ENCODE results near the gene TAGLN2. TPM values are rescaled to one million over a fixed set of nuclear protein-coding genes. Genes with fewer than 3 reads are reported as not detected.

Gene TAGLN2
- polyA plus RNA-seq, 2 donors = 309 to 366 TPM

DNA sequence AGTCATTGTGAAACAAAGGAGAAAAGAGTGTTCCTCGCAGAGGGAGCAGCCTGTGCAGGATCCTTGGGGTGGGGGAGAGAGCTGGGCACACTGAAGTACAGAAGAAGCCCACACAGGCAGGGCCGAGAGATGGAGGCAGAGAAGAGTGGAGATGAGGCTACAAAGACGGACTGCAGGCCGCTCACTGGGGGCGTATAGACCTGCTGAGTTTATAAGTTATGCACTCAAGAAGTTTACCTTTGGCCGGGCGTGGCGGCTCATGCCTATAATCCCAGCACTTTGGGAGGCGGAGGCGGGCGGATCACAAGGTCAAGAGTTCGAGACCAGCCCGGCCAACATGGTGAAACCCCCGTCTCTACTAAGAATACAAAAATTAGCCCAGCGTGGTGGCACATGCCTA is 36.3 kb upstream of the TAGLN2 start:
- peak overlapping the region; percentile 62 to 90 for H3K27ac ChIP-seq (ENCODE audit: low read depth in 2 of 2, low read length in 1 of 2)

DNA sequence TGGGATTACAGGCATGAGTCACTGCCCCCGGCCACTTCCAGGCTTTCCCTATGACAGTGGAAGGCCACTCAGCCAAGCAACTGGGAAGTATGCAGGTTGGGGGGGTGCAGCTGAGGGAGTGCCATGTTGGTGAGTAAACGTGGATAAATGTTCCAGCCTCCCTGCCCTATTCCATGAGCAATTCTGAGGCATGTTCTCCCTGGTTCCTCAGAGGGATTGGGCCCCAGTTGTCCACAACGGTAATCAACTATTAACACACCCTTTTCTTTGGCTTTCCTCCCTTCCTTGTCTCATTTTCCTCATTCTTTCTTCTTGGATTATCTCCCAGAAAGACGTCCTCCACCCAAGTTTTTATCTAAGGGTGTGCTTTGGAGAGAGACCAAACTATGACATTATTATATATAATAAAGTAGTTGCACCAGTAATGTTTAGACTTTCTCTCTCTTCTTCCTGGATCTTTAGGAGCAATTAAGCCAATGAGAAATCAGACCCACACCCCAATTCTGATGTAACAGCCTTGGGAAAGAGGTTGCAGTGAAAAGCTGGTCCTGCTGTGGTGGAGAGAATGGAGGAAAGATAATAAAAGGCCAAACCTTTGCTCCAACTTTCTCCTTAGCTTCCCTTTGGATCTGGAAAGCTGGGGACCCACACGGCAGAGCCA is 35.5 kb upstream of the TAGLN2 start:
- WGBS, 2 donors = 26 to 30% methylated on average over 5 of the region's 5 CpGs
- H3K27me3 ChIP-seq (ENCODE audit: control insufficient read depth in 1 of 2, insufficient read depth in 2 of 2, low read length in 2 of 2) = no peaks in the 10 kb centered on the region
- peaks cover 0 to 4% of the 10 kb centered on the region in 2 donors for H3K4me1 ChIP-seq (ENCODE audit: control insufficient read depth in 2 of 2, insufficient read depth in 2 of 2, low read length in 1 of 2)
- no peaks in the 10 kb centered on the region for H3K9me3 ChIP-seq (ENCODE audit: control insufficient read depth in 2 of 2, insufficient read depth in 1 of 2, low read depth in 1 of 2, low read length in 1 of 2)
- H3K36me3 ChIP-seq (ENCODE audit: control insufficient read depth in 2 of 2, insufficient read depth in 2 of 2, low read length in 1 of 2) = no peaks in the 10 kb centered on the region
- peak overlapping the region in 1 of 2 donors; percentile 35 for H3K4me3 ChIP-seq (ENCODE audit: low read depth in 1 of 2, low read length in 2 of 2)
- peak overlapping the region; percentile 62 to 90 for H3K27ac ChIP-seq (ENCODE audit: low read depth in 2 of 2, low read length in 1 of 2)

More for the DNA sequence above, 36.3 kb upstream of the TAGLN2 start:
- WGBS, 2 donors = 49 to 52% methylated on average over 15 of the region's 15 CpGs
- Histone ChIP-seq H3K4me3 (ENCODE audit: low read depth in 1 of 2, low read length in 2 of 2) (peak overlapping the region; percentile 3 to 35), H3K27me3 (ENCODE audit: control insufficient read depth in 1 of 2, insufficient read depth in 2 of 2, low read length in 2 of 2) (no peaks in the 10 kb centered on the region), H3K36me3 (ENCODE audit: control insufficient read depth in 2 of 2, insufficient read depth in 2 of 2, low read length in 1 of 2) (no peaks in the 10 kb centered on the region), H3K4me1 (ENCODE audit: control insufficient read depth in 2 of 2, insufficient read depth in 2 of 2, low read length in 1 of 2) (peaks cover 0 to 4% of the 10 kb centered on the region in 2 donors), H3K9me3 (ENCODE audit: control insufficient read depth in 2 of 2, insufficient read depth in 1 of 2, low read depth in 1 of 2, low read length in 1 of 2) (no peaks in the 10 kb centered on the region)

- whole genome bisulfite sequencing, 2 donors = 50 to 59% methylated on average over 4 of the region's 4 CpGs
- H3K27ac ChIP-seq (ENCODE audit: low read depth in 2 of 2, low read length in 1 of 2) = peak overlapping the region in 1 of 2 donors; percentile 74
Measured at GRCh38 chr1:159959451-159959850, 34.1 kb upstream of the TAGLN2 start.

DNA sequence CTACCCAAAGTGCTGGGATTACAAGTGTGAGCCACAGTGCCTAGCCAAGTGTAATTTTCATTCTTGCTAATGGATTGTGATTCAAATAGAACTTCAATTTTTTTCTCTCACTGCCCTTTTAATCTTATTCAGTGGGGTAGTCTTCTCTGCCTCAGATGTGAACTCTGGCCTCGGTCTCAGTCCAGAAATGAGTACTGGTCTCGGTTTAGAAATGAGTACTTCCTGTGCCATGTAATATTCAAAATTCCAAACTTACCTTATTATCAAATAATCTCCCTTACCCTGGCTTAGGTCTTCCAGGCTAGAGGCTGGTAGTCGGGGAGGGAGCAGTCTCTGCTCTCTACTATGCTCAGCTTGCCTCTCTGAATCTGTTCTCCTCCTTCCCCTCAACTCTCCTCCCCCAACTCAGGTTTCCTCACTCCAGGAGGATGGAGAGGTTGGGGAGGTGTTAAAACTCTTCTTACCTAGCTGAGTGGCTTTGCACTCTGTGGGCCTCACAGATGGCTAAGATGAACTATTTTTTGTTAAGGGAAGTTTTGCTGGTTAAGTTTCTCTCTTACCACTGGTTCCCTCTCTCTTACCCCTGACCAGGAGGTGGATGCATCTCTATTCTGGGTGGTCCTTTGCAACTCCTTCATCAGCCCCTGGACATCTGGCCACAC is 33.5 kb upstream of the TAGLN2 start:
- no peaks in the 10 kb centered on the region for H3K27me3 ChIP-seq (ENCODE audit: control insufficient read depth in 1 of 2, insufficient read depth in 2 of 2, low read length in 2 of 2)
- H3K27ac ChIP-seq (ENCODE audit: low read depth in 2 of 2, low read length in 1 of 2) = peak overlapping the region in 1 of 2 donors; percentile 54
- WGBS, 2 donors = 63 to 72% methylated on average over 3 of the region's 3 CpGs
- no peak overlapping the region for H3K4me3 ChIP-seq (ENCODE audit: low read depth in 1 of 2, low read length in 2 of 2)
- no peaks in the 10 kb centered on the region for H3K36me3 ChIP-seq (ENCODE audit: control insufficient read depth in 2 of 2, insufficient read depth in 2 of 2, low read length in 1 of 2)
- H3K4me1 ChIP-seq (ENCODE audit: control insufficient read depth in 2 of 2, insufficient read depth in 2 of 2, low read length in 1 of 2) = peaks cover 0 to 4% of the 10 kb centered on the region in 2 donors
- H3K9me3 ChIP-seq (ENCODE audit: control insufficient read depth in 2 of 2, insufficient read depth in 1 of 2, low read depth in 1 of 2, low read length in 1 of 2) = no peaks in the 10 kb centered on the region

More at GRCh38 chr1:159959451-159959850, 34.1 kb upstream of the TAGLN2 start:
- H3K36me3 ChIP-seq (ENCODE audit: control insufficient read depth in 2 of 2, insufficient read depth in 2 of 2, low read length in 1 of 2) = no peaks in the 10 kb centered on the region
- H3K27me3 ChIP-seq (ENCODE audit: control insufficient read depth in 1 of 2, insufficient read depth in 2 of 2, low read length in 2 of 2) = no peaks in the 10 kb centered on the region
- H3K4me3 ChIP-seq (ENCODE audit: low read depth in 1 of 2, low read length in 2 of 2) = no peak overlapping the region
- no peaks in the 10 kb centered on the region for H3K9me3 ChIP-seq (ENCODE audit: control insufficient read depth in 2 of 2, insufficient read depth in 1 of 2, low read depth in 1 of 2, low read length in 1 of 2)
- peaks cover 0 to 4% of the 10 kb centered on the region in 2 donors for H3K4me1 ChIP-seq (ENCODE audit: control insufficient read depth in 2 of 2, insufficient read depth in 2 of 2, low read length in 1 of 2)

DNA sequence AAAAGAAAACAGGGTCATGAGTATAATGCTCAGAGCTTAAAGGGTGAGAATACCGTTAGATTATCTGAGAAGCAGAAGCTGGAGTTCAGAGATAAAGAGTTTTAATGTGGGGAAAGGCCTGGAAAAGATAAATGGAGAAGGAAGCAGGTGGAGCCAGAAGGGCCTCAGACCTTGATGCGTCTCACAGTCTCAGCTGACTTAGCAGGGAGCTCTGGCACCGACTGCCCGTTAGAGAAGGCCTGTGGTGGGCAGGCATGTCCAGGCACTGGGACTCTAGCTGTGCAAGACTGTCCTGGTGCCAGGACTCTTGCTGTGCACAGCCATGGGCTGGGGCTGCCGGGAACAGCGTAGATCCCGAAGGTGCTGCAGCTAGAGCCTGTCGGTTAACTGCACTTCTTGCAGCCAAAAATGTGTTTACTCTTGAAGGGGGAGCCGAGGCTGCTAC is 32.5 kb upstream of the TAGLN2 start:
- Histone ChIP-seq H3K4me1 (ENCODE audit: control insufficient read depth in 2 of 2, insufficient read depth in 2 of 2, low read length in 1 of 2) (peaks cover 0 to 4% of the 10 kb centered on the region in 2 donors), H3K27me3 (ENCODE audit: control insufficient read depth in 1 of 2, insufficient read depth in 2 of 2, low read length in 2 of 2) (no peaks in the 10 kb centered on the region), H3K9me3 (ENCODE audit: control insufficient read depth in 2 of 2, insufficient read depth in 1 of 2, low read depth in 1 of 2, low read length in 1 of 2) (no peaks in the 10 kb centered on the region), H3K4me3 (ENCODE audit: low read depth in 1 of 2, low read length in 2 of 2) (no peak overlapping the region), H3K27ac (ENCODE audit: low read depth in 2 of 2, low read length in 1 of 2) (peak overlapping the region; percentile 45 to 49), H3K36me3 (ENCODE audit: control insufficient read depth in 2 of 2, insufficient read depth in 2 of 2, low read length in 1 of 2) (no peaks in the 10 kb centered on the region)
- WGBS, 2 donors = 29 to 34% methylated on average over 9 of the region's 9 CpGs

GRCh38 chr1:159955456-159955855 is 30.1 kb upstream of the TAGLN2 start:
- no peak overlapping the region for H3K27ac ChIP-seq (ENCODE audit: low read depth in 2 of 2, low read length in 1 of 2)
- H3K36me3 ChIP-seq (ENCODE audit: control insufficient read depth in 2 of 2, insufficient read depth in 2 of 2, low read length in 1 of 2) = no peaks in the 10 kb centered on the region
- H3K4me3 ChIP-seq (ENCODE audit: low read depth in 1 of 2, low read length in 2 of 2) = no peak overlapping the region
- WGBS, 2 donors = 47 to 70% methylated on average over 3 of the region's 3 CpGs
- H3K9me3 ChIP-seq (ENCODE audit: control insufficient read depth in 2 of 2, insufficient read depth in 1 of 2, low read depth in 1 of 2, low read length in 1 of 2) = no peaks in the 10 kb centered on the region
- no peaks in the 10 kb centered on the region for H3K27me3 ChIP-seq (ENCODE audit: control insufficient read depth in 1 of 2, insufficient read depth in 2 of 2, low read length in 2 of 2)
- H3K4me1 ChIP-seq (ENCODE audit: control insufficient read depth in 2 of 2, insufficient read depth in 2 of 2, low read length in 1 of 2) = peaks cover 0 to 4% of the 10 kb centered on the region in 2 donors

DNA sequence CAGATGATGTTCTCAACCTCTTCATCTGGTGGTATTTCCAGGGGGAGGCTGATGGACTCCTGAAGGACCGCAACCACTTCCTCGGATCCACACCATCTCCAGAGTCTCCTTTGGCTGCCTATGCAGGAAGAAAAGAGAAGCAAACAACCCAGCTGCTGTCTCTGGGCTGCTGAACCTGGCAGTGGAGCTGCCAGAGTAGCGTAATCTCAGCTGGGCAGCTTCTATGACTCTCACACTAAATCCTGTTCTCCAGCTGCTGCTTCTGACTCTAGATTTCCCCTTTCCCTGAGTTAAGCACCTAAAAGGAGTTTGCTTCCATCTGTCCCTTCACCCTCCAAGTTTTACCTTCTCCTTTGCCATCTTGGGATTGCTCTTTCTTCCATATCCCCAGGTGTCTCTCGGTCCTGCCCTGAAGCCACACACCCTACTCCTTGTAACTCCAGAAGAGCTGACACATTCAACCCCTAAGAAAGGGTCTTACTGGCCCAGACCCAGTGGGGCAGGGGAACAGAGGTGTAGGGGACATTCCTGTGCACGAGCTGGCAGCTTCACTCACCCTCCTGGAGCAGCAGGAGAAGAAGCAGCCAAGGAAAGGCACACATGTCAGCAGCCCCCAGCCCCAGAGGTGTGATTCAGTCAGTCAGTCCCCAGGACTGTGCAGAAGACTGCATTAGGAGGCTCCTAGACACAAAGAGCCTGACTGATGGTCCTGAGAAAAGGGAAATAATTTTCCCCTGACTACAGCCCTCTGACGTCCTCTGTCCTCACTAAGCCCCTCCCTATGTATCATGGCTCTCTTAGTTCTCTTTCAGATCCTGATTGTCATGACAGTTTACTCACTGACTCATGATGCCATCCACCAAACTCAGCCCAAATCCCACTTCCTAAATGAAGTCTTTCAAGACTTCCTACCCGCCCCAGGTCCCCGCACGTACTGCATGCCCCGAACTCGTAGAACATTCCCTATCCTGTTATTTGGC is 28.5 kb upstream of the TAGLN2 start, which contains the start of gene SLAMF9:
SLAMF9 (minus strand) TSS at position 702 of the 980 bp plus-strand sequence; CDS start at position 602, 100 bp downstream.
- no peaks in the 10 kb centered on the region for H3K9me3 ChIP-seq (ENCODE audit: control insufficient read depth in 2 of 2, insufficient read depth in 1 of 2, low read depth in 1 of 2, low read length in 1 of 2)
- H3K4me3 ChIP-seq (ENCODE audit: low read depth in 1 of 2, low read length in 2 of 2) = no peak within 1 kb of the TSS
- H3K4me1 ChIP-seq (ENCODE audit: control insufficient read depth in 2 of 2, insufficient read depth in 2 of 2, low read length in 1 of 2) = peaks cover 0 to 7% of the 10 kb centered on the region in 2 donors
- H3K36me3 ChIP-seq (ENCODE audit: control insufficient read depth in 2 of 2, insufficient read depth in 2 of 2, low read length in 1 of 2) = no peaks in the 10 kb centered on the region
- 66 to 67% methylated on average over 11 of the region's 11 CpGs for WGBS, 2 donors
- no peak within 1 kb of the TSS for H3K27ac ChIP-seq (ENCODE audit: low read depth in 2 of 2, low read length in 1 of 2)
- no peaks in the 10 kb centered on the region for H3K27me3 ChIP-seq (ENCODE audit: control insufficient read depth in 1 of 2, insufficient read depth in 2 of 2, low read length in 2 of 2)

- H3K27me3 ChIP-seq (ENCODE audit: control insufficient read depth in 1 of 2, insufficient read depth in 2 of 2, low read length in 2 of 2) = no peaks in the 10 kb centered on the region
- no peaks in the 10 kb centered on the region for H3K36me3 ChIP-seq (ENCODE audit: control insufficient read depth in 2 of 2, insufficient read depth in 2 of 2, low read length in 1 of 2)
- H3K4me1 ChIP-seq (ENCODE audit: control insufficient read depth in 2 of 2, insufficient read depth in 2 of 2, low read length in 1 of 2) = peaks cover 0 to 5% of the 10 kb centered on the region in 2 donors
- no peaks in the 10 kb centered on the region for H3K9me3 ChIP-seq (ENCODE audit: control insufficient read depth in 2 of 2, insufficient read depth in 1 of 2, low read depth in 1 of 2, low read length in 1 of 2)
- no peak overlapping the region for H3K27ac ChIP-seq (ENCODE audit: low read depth in 2 of 2, low read length in 1 of 2)
- no peak overlapping the region for H3K4me3 ChIP-seq (ENCODE audit: low read depth in 1 of 2, low read length in 2 of 2)
- 85 to 89% methylated on average over 5 of the region's 5 CpGs for WGBS, 2 donors
Measured at GRCh38 chr1:159952932-159953331, 27.6 kb upstream of the TAGLN2 start.

- Histone ChIP-seq H3K4me1 (ENCODE audit: control insufficient read depth in 2 of 2, insufficient read depth in 2 of 2, low read length in 1 of 2) (peaks cover 0 to 7% of the 10 kb centered on the region in 2 donors), H3K4me3 (ENCODE audit: low read depth in 1 of 2, low read length in 2 of 2) (no peak overlapping the region), H3K9me3 (ENCODE audit: control insufficient read depth in 2 of 2, insufficient read depth in 1 of 2, low read depth in 1 of 2, low read length in 1 of 2) (no peaks in the 10 kb centered on the region), H3K36me3 (ENCODE audit: control insufficient read depth in 2 of 2, insufficient read depth in 2 of 2, low read length in 1 of 2) (no peaks in the 10 kb centered on the region), H3K27ac (ENCODE audit: low read depth in 2 of 2, low read length in 1 of 2) (no peak overlapping the region), H3K27me3 (ENCODE audit: control insufficient read depth in 1 of 2, insufficient read depth in 2 of 2, low read length in 2 of 2) (no peaks in the 10 kb centered on the region)
- 74 to 82% methylated on average over 1 of the region's 1 CpG for WGBS, 2 donors
Measured at GRCh38 chr1:159951551-159951950, 26.2 kb upstream of the TAGLN2 start.
